ENCODE data around the gene SPATA16. TPM values are rescaled to one million over a fixed set of nuclear protein-coding genes. Genes with fewer than 3 reads are reported as not detected.

The SPATA16 gene
- total and polyA plus RNA-seq, 2 of the 13 experiments (the other 11 are each of a cell fraction or from before 2014, with no cell fraction given) = not detected

DNA sequence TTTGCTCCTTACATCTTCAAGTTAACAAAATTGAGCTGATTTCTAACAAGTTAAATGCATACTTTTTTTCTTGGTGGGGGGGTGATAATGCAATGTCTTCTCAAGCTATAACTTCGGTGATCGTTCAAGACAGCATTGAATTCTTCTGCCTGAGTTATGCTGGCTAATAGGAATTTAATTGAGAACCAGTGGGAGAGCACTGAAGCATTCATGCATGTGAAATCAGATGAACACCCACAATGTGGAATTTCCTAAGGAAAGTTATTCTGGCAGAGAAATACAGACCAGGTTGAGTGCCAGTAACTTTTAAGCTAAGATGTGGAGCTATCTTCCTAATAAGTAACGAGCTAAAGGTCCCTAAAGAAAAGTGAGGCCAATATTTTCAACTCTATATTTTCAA is 3.0 kb downstream of the SPATA16 start:
- CTCF ChIA-PET (ENCODE audit: low intra/inter-chr PET ratio, low total read pairs) = no interaction called here
- Histone ChIP-seq H3K4me1 (ENCODE audit: insufficient read depth, low read length) (no peaks in the 10 kb centered on the region), H2AFZ (ENCODE audit: low read length) (no peak overlapping the region), H3K27me3 (ENCODE audit: control insufficient read depth in 1 of 2, insufficient read depth in 2 of 2, low read length in 2 of 2) (no peaks in the 10 kb centered on the region), H3K4me3 (replicated peaks in 1 of 3; ENCODE audit: insufficient read depth in 1 of 3, low read depth in 2 of 3, low read length in 3 of 3) (no peak overlapping the region), H3K4me2 (ENCODE audit: low read depth, low read length) (no peak overlapping the region), H3K9me3 (ENCODE audit: low read length) (no peaks in the 10 kb centered on the region), H3K36me3 (replicated peaks in 1 of 2; ENCODE audit: control insufficient read depth in 1 of 2, insufficient read depth in 2 of 2, low read length in 2 of 2) (no peaks in the 10 kb centered on the region), H4K20me1 (ENCODE audit: insufficient read depth, low read length) (no peaks in the 10 kb centered on the region), H3K27ac (ENCODE audit: extremely low read length, insufficient read depth, low read length) (no peak overlapping the region), H3K79me2 (ENCODE audit: insufficient read depth, low read length) (no peaks in the 10 kb centered on the region), H3K9ac (ENCODE audit: insufficient read depth, low read depth, low read length) (no peak overlapping the region)
- intact Hi-C loops (cut with micrococcal nuclease; ENCODE audit: unreplicated experiment) = no loop called here
- TF ChIP-seq SRSF9 (IDR thresholded peaks at IDR 0.05; ENCODE audit: borderline replicate concordance, insufficient read depth, low read depth, low read length, poor library complexity, severe bottlenecking) (no peak), SMARCE1 (IDR thresholded peaks at IDR 0.05; ENCODE audit: borderline replicate concordance) (no peak), HOXA9 (CRISPR knock-in tag; IDR thresholded peaks at IDR 0.05; ENCODE audit: borderline replicate concordance) (no peak), SIX1 (CRISPR knock-in tag; IDR thresholded peaks at IDR 0.05; ENCODE audit: borderline replicate concordance) (no peak), HMG20A (CRISPR knock-in tag; IDR thresholded peaks at IDR 0.05; ENCODE audit: borderline replicate concordance) (no peak)
- no peak for FAIRE-seq
- 0% methylated on average over 3 of the region's 3 CpGs for WGBS (ENCODE audit: low lambda C conversion rate)
- in situ Hi-C loops (cut with HindIII; ENCODE audit: extremely low pct_ligation_motif_present, low pct_unique_long_range_greater_than_20kb) = no loop called here
- ATAC-seq = no peak
- no peak for DNase-seq (ENCODE audit: low spot score)
- BruUV-seq (replicated peaks) = no TSS peak
- POLR2A ChIA-PET = no interaction called here

DNA sequence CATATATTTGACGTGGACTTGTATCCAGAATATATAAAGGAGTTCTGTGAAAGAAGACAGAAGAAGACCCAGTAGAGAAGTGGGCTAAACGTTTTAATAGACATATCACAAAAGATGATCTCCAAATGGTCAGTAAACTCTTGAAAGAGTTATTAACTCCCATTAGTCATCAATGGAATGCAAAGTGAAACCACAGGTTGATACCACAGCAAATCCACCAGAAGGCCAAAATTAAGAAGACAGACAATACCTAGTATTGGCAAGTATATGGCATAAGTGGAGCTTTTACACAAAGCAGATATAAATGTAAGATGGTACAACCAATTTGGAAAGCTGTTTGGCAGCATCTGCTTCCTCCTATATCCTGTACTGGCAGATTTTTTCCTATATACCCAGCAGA is 6.0 kb downstream of the SPATA16 start:
- H3K4me2 ChIP-seq (ENCODE audit: low read depth, low read length) = no peak overlapping the region
- ChIA-PET POLR2A (no interaction called here), CTCF (ENCODE audit: low intra/inter-chr PET ratio, low total read pairs) (no interaction called here)
- no TSS peak for BruUV-seq (replicated peaks)
- H3K79me2 ChIP-seq (ENCODE audit: insufficient read depth, low read length) = no peaks in the 10 kb centered on the region
- WGBS (ENCODE audit: low lambda C conversion rate) = 0% methylated on average over 2 of the region's 2 CpGs
- H3K27me3 ChIP-seq (ENCODE audit: control insufficient read depth in 1 of 2, insufficient read depth in 2 of 2, low read length in 2 of 2) = no peaks in the 10 kb centered on the region
- no peak overlapping the region for H3K27ac ChIP-seq (ENCODE audit: extremely low read length, insufficient read depth, low read length)
- no peak for ATAC-seq
- H2AFZ ChIP-seq (ENCODE audit: low read length) = no peak overlapping the region
- no peaks in the 10 kb centered on the region for H3K36me3 ChIP-seq (replicated peaks in 1 of 2; ENCODE audit: control insufficient read depth in 1 of 2, insufficient read depth in 2 of 2, low read length in 2 of 2)
- H3K4me3 ChIP-seq (replicated peaks in 1 of 3; ENCODE audit: insufficient read depth in 1 of 3, low read depth in 2 of 3, low read length in 3 of 3) = no peak overlapping the region
- DNase-seq (ENCODE audit: low spot score) = no peak
- no peaks in the 10 kb centered on the region for H3K9me3 ChIP-seq (ENCODE audit: low read length)
- no peaks in the 10 kb centered on the region for H4K20me1 ChIP-seq (ENCODE audit: insufficient read depth, low read length)
- no peaks in the 10 kb centered on the region for H3K4me1 ChIP-seq (ENCODE audit: insufficient read depth, low read length)
- in situ Hi-C loops (cut with HindIII; ENCODE audit: extremely low pct_ligation_motif_present, low pct_unique_long_range_greater_than_20kb) (no loop called here), intact Hi-C loops (cut with micrococcal nuclease; ENCODE audit: unreplicated experiment) (no loop called here)
- H3K9ac ChIP-seq (ENCODE audit: insufficient read depth, low read depth, low read length) = no peak overlapping the region
- FAIRE-seq = no peak
- no peak for TF ChIP-seq CC2D1A (CRISPR knock-in tag; IDR thresholded peaks at IDR 0.05)
- TF ChIP-seq, protein P1, sequence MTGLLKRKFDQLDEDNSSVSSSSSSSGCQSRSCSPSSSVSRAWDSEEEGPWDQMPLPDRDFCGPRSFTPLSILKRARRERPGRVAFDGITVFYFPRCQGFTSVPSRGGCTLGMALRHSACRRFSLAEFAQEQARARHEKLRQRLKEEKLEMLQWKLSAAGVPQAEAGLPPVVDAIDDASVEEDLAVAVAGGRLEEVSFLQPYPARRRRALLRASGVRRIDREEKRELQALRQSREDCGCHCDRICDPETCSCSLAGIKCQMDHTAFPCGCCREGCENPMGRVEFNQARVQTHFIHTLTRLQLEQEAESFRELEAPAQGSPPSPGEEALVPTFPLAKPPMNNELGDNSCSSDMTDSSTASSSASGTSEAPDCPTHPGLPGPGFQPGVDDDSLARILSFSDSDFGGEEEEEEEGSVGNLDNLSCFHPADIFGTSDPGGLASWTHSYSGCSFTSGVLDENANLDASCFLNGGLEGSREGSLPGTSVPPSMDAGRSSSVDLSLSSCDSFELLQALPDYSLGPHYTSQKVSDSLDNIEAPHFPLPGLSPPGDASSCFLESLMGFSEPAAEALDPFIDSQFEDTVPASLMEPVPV (CRISPR knock-in tag; IDR thresholded peaks at IDR 0.05) = no peak
- no peak for TF ChIP-seq CREM (IDR thresholded peaks at IDR 0.05)
- no peak for TF ChIP-seq CREM (CRISPR knock-in tag; IDR thresholded peaks at IDR 0.05)
- TF ChIP-seq ZZZ3 (CRISPR knock-in tag; IDR thresholded peaks at IDR 0.05; ENCODE audit: borderline replicate concordance) = no peak
- no peak for TF ChIP-seq NONO (IDR thresholded peaks at IDR 0.05)
- no peak for TF ChIP-seq NONO (CRISPR knock-in tag; conservative IDR thresholded peaks at IDR 0.05)
- TF ChIP-seq ZNF720 (CRISPR knock-in tag; IDR thresholded peaks at IDR 0.05) = no peak
- TF ChIP-seq, protein P2, sequence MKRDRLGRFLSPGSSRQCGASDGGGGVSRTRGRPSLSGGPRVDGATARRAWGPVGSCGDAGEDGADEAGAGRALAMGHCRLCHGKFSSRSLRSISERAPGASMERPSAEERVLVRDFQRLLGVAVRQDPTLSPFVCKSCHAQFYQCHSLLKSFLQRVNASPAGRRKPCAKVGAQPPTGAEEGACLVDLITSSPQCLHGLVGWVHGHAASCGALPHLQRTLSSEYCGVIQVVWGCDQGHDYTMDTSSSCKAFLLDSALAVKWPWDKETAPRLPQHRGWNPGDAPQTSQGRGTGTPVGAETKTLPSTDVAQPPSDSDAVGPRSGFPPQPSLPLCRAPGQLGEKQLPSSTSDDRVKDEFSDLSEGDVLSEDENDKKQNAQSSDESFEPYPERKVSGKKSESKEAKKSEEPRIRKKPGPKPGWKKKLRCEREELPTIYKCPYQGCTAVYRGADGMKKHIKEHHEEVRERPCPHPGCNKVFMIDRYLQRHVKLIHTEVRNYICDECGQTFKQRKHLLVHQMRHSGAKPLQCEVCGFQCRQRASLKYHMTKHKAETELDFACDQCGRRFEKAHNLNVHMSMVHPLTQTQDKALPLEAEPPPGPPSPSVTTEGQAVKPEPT (CRISPR knock-in tag; IDR thresholded peaks at IDR 0.05; ENCODE audit: low read depth) = no peak
- TF ChIP-seq ZNF772 (CRISPR knock-in tag; IDR thresholded peaks at IDR 0.05) = no peak
- TF ChIP-seq, protein P3, sequence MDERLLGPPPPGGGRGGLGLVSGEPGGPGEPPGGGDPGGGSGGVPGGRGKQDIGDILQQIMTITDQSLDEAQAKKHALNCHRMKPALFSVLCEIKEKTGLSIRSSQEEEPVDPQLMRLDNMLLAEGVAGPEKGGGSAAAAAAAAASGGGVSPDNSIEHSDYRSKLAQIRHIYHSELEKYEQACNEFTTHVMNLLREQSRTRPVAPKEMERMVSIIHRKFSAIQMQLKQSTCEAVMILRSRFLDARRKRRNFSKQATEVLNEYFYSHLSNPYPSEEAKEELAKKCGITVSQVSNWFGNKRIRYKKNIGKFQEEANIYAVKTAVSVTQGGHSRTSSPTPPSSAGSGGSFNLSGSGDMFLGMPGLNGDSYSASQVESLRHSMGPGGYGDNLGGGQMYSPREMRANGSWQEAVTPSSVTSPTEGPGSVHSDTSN (CRISPR knock-in tag; IDR thresholded peaks at IDR 0.05) = no peak
- TF ChIP-seq ZNF143 (CRISPR knock-in tag; IDR thresholded peaks at IDR 0.05) = no peak
